22Rv1 (cell line): ENCODE results near the gene STK25.

Experiments
- H3K27ac ChIP-seq: fragments of 450-650 bp; 2 replicates; pipeline ENCODE4 v1.5.1; 2017
- ZFX ChIP-seq: fragments of 450-650 bp; IDR thresholded peaks from 2 replicates; pipeline ENCODE4 v1.6.1; 2017; ENCODE audit warnings: antibody characterized with exemption, borderline replicate concordance
- TF ChIP-seq, protein P1 (sequence below): fragments of 450-650 bp; IDR thresholded peaks from 2 replicates; pipeline ENCODE4 v1.5.1; 2017; ENCODE audit warnings: mild to moderate bottlenecking

The STK25 gene

DNA sequence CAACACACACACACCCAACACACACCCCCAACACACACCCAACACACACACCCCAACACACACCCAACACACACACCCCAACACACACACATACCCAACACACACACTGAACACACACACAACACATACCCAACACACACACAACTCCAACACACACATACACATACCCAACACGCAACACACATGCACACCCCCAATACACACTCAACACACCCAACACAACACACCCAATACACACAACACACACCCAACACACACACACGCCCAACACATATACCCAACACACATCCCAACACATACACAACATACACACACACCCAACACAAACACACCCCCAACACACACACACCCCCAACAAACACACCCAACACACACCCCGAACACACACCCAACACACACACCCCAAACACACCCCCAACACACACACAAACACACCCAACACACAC, 8.2 kb upstream of the STK25 start:
- TF ChIP-seq ZFX, result no peak
- TF ChIP-seq, protein P1, sequence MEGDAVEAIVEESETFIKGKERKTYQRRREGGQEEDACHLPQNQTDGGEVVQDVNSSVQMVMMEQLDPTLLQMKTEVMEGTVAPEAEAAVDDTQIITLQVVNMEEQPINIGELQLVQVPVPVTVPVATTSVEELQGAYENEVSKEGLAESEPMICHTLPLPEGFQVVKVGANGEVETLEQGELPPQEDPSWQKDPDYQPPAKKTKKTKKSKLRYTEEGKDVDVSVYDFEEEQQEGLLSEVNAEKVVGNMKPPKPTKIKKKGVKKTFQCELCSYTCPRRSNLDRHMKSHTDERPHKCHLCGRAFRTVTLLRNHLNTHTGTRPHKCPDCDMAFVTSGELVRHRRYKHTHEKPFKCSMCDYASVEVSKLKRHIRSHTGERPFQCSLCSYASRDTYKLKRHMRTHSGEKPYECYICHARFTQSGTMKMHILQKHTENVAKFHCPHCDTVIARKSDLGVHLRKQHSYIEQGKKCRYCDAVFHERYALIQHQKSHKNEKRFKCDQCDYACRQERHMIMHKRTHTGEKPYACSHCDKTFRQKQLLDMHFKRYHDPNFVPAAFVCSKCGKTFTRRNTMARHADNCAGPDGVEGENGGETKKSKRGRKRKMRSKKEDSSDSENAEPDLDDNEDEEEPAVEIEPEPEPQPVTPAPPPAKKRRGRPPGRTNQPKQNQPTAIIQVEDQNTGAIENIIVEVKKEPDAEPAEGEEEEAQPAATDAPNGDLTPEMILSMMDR, result no peak
- H3K27ac ChIP-seq, result no peak overlapping the region

DNA sequence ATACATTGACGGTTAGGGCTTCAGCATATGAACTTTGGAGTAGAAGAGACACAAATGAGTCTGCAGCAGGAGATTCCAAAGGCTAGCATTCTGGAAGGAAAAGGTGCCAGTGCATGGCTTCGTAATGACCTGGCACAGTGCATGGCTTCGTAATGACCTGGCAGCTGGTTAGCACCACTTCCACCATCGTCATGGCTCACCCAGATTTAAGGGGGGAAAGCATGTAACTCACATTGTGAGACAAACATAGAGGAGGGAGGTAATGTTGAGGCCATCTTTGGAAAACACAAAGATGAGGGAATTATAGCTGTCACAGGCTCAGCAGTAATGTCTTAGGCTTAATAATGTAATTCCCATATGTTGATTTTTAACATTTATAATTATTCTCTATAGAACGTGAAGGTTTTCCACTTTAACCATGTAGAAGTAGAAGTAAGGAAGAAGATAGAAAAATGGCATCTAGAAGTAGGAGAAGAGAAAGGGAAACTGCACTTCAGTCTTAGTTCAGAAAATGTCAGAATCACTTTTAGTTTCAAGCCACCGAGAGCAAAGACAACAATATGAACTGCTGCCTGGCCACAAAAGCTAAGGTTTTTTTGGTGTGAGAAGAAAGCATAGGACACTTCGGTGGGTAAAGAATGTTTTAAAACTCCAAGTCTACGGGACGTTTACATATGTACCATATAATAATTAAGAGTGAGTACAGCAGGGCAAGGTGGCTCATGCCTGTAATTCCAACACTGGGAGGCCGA, 6.8 kb upstream of the STK25 start:
- TF ChIP-seq, protein P1, result no peak
- TF ChIP-seq ZFX, result no peak
- H3K27ac ChIP-seq, result no peak overlapping the region

DNA sequence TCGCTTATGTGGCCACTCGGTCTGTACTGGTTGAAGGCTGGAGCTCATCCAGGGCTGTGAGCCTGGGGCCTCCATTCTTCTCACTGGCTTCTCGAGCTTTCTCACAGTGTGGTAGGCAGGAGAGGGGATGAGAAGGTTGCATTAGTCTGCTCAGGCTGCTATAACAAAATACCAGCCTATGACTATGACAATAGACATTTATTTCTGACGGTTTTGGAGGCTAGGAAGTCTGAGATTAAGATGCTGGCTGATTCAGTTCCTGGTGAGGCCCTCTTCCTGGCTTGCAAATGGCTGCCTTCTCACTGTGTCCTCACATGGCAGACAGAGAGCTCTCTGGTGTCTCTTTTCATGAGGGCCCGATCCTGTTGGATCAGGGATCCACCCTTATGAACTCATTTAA, 6.2 kb upstream of the STK25 start:
- no peak overlapping the region for H3K27ac ChIP-seq
- TF ChIP-seq ZFX, result no peak
- TF ChIP-seq, protein P1, result no peak

DNA sequence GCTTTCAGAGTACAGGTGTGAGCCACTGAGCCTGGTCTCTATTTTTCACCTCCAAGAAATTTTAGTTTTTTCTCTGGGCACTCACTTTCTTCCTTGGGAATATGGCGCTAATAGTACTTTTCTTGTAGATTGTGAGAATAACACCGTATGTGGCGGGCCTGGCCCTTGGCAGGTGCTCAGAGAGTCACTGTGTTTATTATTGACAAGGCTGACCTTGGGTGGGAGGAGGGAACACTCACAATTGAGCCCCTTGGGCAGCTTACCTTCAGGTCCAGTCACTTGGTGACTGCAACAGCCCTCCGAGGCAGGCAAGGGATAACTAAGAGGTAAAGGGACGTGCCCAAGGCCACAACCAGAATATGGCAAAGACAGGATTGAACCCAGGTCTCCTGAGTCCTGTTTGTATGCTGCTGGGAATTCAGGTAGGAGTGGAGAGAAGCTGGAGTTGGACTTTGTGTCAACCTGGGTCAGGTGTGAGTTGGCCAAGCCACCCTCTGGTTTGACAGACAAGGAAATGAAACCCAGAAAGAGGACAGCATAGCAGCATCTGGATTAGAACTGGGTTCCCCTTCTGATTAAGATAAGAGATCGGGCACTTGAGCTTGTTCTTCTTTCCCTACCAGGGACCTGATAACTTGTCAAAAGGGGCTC, 2.8 kb upstream of the STK25 start:
- TF ChIP-seq, protein P1, result no peak
- TF ChIP-seq ZFX, result no peak
- no peak overlapping the region for H3K27ac ChIP-seq

DNA sequence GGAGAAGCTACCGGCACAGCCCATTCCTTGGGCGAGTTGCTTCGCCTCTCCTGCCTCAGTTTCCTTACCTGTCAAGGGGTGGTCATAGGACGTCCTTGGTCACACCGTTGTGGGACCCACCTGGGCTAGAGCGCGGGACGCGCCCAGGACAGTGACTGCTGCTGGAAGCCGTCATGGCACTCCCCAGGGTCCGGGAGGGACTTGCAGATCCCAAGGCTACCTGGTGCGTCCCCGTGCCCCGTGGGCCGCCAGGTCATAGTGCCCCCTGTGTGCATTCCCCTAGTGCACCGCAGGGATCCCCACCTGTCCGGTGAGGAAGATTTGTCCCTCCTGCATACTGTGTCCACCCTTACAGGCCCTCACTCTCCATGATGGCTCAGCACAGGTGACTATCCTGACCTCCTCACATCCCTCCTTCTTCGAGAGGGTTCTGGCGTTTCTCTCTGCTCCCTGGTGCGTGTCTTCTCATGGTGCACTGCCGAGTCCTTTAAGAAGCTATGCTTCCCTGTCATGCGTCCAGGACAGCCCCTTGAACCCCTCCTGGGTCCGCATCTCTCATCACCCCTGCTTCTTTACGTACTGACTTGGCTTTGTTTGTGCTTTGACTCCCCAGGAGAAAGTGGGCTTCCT, 886 bp upstream of the STK25 start:
- TF ChIP-seq, protein P1, result no peak
- TF ChIP-seq ZFX, result no peak
- peak overlapping the region; percentile 68 for H3K27ac ChIP-seq

DNA sequence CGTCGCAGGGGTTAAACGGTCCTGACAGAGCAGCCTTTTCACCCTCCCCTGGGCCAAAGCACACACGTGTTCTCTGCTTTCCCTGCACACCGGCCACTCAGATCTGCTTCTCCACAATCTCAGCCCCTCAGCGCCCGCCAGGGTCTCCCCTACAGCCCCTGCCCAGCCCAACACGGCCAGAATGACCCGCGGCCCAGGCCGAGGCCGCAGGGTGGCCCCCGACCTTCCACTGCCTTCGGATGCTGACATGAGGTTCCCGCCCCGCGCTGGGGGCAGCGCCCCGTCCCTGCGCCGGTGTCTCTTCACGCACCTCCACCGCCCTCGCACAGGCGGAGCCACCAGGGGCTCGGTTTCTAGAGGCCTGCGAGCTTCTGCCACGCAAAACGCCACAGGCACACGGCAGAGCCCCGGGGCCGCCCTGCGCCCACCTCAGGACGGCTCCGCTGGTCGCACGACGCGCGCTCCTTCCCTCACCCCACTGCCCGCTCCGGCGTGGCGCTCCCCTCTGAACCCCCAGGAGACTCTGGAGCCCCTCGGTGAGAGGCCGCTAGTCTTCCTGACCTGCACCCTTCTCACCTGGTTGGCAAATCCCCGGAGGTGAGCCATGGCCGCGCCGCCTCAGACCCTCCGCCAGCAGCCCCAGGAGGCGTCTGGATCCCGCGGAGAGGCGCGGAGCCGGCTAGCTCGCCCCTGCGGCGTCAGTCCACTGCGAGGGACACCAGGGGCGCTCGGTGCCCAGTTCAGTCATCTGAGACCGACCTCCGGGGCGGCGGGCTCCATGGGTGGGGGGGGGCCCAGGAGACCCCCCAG, 749 bp downstream of the STK25 start:
- TF ChIP-seq, protein P1, result peak; percentile 16; the same call in 1 of the 2 replicates
- TF ChIP-seq ZFX, result no peak
- H3K27ac ChIP-seq, result peak overlapping the region; percentile 68
